LNCAP (cell line): Measurements from ENCODE around the gene KLF3.

ENCODE experiments used
- CTCF ChIP-seq: fragments of 450-650 bp; IDR thresholded peaks from 2 replicates; pipeline ENCODE4 v1.5.1; 2017; ENCODE audit warnings: mild to moderate bottlenecking

Gene KLF3

GRCh38 chr4:38730493-38730829, 66.5 kb downstream of the KLF3 start:
- TF ChIP-seq CTCF: no peak

- peak; percentile 97 for TF ChIP-seq CTCF
Observed at GRCh38 chr4:38730830-38731646, 67.0 kb downstream of the KLF3 start.

DNA sequence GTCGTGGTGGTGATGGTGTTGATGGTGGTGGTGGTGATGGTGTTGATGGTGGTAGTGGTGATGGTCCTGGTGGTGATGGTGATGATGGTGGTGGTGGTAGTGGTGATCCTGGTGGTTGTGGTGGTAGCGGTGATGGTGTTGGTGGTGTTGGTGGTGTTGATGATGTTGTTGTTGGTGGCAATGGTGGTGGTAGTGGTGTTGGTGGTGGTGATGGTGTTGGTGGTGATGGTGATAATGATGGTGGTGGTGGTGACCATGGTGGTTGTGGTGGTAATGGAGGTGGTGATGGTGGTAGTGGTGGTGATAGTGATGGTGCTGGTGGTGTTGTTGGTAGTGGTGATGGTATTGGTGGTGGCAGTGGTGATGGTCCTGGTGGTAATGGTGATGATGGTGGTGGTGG, 69.7 kb downstream of the KLF3 start:
- TF ChIP-seq CTCF: no peak

DNA sequence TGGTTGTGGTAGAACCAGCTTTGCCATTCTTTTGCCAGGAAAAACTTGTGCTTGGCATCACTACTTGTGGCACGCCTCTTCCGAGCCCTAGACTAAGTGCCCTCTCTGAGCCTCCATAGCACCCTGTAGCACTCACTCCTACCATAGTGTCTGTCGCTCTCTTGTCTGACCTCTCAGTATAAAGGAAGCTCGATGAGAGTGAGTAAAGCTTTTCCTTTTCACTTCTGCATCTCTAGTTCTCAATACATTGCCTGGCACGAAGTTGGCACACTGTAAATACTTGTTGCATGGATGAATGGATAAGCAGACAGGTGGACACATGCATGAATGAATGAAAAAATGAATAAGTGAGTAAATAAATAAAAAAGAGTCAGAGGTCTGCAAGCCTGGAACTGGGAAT, 70.4 kb downstream of the KLF3 start:
- no peak for TF ChIP-seq CTCF

DNA sequence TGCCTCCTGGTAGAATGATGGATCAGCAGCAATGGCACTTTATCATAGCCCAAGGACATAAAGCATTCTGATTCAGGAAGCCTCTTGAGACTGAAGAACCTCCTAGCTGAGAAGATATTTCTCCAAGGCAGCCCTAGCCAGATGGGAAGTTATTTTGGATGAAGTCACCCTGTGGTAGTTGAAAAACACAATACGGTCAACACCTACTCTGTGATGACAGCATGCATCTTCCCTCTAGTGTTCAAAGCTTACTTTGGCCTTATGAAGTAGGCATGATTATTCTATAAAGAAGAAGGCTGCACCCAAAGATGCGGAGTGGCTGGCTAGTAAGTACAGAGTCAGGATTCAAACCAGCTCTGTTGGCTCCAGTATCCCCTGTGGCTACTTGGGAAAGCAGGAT, 70.9 kb downstream of the KLF3 start:
- no peak for TF ChIP-seq CTCF

- TF ChIP-seq CTCF: no peak
Observed at GRCh38 chr4:38735870-38736269, 71.9 kb downstream of the KLF3 start.

- no peak for TF ChIP-seq CTCF
Observed at GRCh38 chr4:38738940-38739803, 75.2 kb downstream of the KLF3 start.
